Epidermal melanocyte (primary cell): Measurements from ENCODE around the gene DNM3.
"Not testable (repeated sequence)": the region's sequence is repeated elsewhere in the genome, so short reads cannot be mapped to it uniquely, and the experiment has no call there.

Experiments used
- DNase-seq: peaks from one replicate; pipeline ENCODE4 v3.0.0; 2011; ENCODE audit warnings: low spot score; ENCODE audit not compliant: insufficient read length

Gene DNM3

DNA sequence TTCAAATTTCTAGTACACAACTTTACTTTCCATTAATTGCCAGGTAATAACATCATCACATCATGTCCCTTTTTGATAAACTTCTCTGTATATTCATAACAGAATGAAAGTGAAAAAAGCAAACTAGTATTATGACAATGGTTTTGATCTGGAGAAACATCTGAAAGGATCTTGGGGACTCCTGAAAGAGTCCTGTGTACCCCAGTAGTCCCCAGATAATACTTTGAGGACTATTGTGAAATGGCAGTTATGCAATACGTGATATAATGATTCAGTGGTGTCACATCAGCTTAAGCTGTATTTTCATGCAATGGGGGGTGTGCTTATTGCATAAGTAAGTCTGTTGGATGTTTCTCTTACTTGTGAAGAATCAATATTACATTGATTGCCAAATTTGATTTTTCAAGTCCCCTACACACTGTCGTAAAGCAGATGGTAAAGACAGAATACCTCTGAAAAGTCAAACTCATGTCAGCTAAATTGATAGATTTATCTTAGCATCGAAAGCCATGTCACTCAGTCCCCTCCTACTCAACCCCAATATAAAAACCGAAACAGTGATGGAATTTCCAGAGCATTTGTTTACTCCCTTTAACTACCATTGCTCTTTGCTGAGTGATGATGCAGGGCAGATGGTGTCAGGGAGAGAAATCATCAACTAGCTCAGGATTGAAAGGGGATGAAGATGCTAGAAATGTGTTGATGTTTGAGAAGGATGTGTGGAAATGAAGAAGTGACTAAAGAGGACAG, 432.5 kb downstream of the DNM3 start:
- no peak for DNase-seq

DNA sequence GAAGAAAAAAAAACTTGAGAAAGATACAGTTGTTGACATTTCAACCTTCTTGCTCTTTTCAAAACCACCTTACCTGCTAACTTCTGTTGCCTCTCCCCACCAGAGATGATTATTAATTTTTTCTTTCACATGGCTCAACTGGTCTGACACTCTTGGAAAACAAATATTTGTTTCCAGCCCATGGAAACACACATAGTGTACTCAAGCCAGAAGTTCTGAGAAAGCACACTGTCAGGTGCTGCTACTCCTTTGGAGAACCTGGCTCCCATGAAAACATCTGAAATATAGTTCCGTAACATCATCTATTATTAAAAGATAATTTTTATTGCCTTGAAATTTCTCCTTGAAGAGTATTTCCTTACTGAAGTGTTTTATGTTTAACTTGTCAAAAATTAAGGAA, 434.2 kb downstream of the DNM3 start:
- DNase-seq = no peak

DNA sequence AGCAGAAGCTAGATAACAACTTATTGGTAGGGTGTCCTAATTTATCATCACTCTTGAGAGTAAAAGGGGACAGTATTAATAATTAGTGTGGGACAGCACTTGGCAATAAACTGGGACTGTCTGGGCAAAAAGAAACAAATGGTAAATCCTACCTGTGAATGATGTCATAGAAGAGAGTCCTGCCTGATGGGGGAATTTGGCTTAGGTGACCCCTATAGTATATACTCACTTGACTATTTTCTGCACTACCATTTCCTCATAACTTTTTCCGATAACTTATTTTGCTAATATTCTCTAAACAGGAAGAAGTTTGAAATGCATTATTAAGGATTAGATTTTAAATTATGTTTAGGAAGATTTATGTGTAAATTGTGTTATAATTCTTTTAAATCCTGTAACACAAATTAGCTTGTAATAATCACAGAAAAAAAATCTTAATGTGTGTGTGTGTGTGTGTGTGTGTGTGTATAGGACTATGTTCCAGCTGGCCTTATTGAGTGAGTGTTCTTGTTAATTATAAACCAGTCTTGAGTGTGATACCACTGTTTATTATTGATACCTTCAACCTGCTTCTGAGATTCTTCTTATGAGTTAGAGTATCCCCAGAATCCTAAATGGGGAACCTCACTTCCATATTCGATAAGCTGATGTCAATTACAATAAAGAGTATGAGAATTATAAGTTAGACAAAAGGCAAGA, 435.0 kb downstream of the DNM3 start:
- no peak for DNase-seq

DNA sequence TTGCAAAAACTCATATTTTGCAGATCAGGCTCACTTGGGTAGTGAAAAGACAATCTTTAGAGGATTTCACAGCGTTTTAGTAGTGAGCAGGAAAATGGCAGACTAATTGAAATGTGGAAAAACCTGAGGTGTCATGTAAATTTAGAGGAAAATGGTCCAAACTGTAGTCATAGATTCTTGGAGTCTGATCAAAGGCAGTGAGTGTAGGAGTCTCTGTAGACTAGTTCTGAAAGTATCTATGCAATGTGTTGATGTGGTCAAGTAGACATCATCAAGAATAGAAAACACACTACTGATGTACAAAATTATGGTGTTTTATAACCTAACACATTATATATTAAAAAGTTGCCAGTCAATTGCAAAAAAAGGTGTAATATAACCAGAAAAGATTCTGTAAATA, 436.0 kb downstream of the DNM3 start:
- no peak for DNase-seq

DNA sequence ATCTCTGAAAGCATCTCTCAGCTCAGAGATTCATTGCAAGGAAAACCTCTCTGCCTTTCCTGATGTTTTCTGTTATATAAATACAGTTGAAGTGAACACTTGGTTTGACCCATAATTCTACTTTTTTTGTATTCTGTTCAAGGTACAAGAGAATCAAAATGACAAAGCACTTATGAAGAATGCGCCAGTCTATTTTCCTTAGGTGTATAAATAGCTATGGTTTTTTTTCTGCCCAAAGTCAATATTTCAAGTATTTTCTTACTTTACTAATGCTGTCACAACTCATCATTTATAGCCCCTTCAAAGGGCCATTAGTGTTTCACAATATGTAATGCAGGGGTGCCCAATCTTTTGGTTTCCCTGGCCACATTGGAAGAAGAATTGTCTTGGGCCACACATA, 436.7 kb downstream of the DNM3 start:
- no peak for DNase-seq

DNA sequence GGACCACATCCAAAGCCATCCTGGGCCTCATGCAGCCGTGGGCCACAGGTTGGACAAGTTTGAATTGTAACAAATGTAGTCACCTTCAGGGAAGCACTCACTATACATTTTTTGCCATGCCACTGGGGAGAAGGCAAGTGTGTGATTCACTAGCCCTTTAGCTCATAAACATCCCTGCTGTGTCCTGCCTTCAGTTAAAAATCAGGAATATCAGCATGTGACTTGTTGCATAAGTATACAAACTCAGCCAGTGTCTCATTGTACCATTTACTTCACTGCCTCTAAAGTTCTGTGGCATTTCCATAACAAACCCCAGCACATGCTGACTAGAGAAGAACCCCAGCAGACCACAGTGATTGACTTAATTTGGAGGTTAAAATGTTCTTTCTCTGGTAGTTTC, 437.2 kb downstream of the DNM3 start:
- DNase-seq = no peak

DNA sequence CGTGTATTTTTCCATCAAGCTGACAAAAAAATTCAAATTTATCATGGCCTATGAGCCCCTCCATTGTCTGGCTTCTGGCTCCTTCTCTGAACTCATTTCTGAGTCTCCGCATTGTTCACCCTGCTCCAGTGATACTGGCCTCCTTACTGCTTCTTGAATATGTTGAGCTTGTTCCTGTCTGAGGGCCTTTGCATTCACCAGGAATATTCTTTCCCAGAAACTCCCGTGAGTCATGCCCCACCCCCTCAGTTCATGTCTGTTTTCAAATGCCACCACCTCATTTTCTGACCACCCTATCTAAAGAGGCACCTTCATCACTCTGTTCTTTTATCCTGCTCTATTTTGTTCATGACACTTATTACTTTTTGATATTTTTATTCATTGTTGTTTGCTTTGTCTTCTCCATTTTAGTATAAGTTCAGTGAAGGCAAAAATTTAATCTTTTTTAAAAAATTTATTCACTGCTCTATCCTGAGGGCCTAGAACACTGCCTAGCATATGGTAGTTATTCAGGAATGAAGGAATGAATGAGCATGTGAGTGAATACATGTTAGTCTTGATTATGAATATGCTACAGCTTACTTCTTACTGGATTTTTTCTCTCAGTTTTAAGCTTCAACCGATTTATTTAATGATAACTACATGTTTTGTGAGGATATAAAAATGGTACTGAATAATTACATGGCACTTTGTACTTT, 438.8 kb downstream of the DNM3 start:
- no peak for DNase-seq

DNA sequence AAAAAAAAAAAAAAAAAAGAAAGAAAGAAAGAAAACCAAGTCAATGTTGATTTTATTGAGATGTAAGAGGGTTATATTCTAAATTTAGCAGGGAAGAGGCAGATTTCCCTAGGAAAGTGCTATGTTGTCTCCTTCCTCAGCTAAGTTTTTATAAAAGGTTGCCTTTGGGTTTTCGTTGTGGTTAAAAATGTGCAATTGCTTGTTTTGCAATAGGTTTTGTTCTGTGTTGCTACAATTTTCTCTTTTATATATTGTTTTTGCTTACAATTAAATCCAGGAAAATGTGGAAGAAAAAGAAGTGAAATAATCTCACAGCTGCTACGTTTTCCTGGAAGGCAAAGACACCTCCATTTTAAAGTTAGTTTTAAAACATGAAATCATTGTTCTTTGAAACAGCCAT, 442.5 kb downstream of the DNM3 start:
- DNase-seq = no peak

DNA sequence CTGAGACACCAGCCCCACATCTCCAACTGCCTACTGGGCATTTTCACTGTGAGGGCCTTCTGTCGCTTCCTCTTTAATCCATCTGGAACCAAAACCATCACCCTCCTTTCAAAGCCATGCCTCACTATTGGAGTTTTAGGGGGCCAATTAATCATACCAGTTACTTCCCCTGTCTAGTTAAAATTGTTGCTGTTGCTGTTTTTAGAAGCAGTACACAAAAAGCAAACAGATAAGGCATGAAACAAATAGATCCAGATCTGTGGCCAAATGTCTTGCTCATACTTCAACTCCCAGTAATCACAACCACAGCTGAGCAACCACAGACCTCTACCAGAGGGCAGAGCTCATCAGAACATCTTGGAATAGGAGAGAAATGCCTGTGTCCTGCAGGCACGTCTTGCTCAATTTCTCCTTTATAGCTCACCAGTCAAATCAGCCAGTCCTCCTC, 445.4 kb downstream of the DNM3 start:
- no peak for DNase-seq

DNA sequence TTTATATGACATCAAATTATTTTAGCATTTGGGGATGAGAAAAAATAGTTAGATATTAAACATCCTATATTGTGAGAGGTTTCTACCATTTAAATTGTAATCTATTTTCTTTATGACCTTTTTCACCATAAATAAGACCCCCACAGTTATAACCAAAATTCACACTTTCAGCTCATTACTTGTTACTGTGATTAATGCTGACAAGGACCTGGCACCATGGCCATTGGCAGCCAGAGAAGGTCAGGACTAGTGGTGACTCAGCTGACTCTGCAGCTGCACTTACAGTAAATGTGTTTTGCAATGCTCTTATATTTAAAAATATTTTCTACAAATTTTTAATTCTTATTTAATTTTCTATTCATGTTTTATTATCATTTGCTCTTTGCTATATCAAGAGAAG, 445.9 kb downstream of the DNM3 start:
- no peak for DNase-seq

DNA sequence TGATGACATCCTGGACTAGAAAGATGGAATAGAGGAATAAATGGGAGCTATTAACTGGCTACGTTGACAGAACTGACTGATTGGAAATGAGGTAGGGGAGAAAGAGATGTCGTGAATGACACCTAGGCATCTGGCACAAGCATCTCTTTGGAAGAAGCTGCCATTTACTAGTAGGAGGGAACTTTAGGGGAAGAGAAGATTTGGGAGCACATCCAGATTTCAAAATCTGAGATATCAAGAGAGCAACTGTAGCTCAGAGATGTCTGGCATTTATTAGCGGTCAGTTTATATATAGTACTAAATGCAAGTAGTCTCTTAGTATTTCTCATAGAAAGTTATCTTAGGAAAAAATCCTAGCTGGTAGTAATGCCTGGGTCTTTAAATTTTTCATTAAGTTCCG, 447.3 kb downstream of the DNM3 start:
- DNase-seq = no peak

DNA sequence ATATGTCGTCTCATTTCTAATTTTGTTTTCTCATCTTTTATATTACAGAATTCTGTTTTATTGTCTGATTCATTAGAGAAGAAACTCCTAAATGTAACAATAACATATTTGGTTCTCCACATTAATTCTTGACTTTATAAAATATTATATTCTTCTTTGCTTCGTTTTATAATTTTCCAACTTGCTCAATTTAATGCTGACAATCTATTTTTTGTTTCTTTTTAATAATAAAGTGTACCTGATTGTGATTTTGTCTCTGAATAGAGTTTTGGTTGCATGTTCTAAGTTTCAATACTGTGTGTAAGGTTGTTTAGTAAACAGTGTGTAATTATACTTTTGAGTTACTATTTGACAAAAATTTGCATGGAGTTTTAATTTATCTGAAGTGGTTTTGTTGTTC, 448.1 kb downstream of the DNM3 start:
- no peak for DNase-seq

DNA sequence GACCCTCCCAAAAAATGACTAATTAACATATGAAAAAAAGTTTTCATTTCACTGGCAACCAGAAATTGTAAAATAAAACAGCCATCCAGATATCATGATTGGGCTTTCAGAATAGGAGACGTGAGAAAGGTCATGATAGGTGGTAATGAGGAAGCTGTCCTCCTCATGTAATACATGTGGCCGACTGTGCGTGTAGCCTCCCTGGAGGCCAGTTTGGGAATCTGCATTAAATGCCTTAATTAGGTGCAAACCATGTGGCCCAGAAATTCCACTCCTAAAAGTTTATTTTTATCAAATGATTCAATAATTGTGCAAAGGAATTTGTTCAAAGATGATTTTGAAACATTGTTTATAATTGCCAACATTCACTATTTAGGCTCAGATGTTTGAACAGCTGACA, 451.5 kb downstream of the DNM3 start:
- no peak for DNase-seq

DNA sequence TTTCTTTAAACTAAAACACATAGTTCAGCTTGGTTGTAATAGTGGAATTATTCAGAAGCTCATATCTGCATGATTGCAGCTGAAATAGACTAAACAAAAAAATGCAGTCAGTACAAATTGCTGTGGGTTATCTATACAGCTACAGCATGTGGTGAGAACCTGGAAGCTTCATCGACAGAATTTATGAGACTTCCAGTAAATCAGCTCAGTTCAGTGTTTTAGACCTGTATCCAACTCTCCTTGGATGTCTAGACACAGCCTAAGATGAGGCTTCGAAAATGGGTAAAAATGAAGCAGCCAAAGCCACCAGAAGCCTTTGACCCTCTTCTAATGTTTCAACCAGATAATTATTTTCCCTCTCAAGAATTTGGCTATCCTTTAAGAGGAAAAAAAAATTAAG, 452.1 kb downstream of the DNM3 start:
- DNase-seq = no peak

DNA sequence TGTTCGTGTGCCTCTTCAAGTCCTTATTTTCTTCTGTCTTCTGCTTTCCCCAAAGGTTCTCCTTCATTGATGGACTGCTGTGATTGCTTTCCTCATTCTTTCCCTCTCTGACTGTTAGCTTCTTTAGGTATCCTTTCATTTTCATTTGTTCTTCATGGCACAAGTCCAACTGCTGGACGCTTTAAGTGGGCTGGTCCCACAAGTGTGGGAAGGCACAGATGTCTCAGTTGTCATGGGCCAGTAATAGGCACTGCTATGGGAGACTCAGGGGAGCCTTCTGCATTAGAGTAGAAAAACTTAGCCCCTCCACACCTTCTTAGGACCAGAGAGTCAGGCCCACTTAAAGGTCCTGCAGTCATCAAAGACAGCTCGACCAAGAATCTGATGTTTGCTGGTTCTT, 456.8 kb downstream of the DNM3 start:
- no peak for DNase-seq

DNA sequence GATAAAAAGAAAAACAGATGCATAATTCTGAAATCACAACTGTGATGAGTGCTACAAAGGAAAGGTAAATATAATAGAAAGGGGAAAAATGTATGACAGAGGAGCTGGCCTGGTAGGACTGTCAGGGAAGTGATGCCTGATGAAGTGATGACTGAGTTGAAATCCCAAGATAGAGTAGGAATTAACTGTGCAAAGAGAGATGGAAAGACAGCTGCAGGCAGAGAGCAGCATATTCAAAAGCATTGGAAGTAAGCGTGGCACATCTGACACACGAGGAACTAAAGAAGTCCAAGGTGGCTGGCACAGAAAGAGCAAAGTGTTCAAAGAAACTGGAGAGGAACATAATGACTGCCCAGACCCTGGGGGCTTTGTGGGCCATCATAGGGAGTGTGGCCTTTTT, 457.6 kb downstream of the DNM3 start:
- no peak for DNase-seq

DNA sequence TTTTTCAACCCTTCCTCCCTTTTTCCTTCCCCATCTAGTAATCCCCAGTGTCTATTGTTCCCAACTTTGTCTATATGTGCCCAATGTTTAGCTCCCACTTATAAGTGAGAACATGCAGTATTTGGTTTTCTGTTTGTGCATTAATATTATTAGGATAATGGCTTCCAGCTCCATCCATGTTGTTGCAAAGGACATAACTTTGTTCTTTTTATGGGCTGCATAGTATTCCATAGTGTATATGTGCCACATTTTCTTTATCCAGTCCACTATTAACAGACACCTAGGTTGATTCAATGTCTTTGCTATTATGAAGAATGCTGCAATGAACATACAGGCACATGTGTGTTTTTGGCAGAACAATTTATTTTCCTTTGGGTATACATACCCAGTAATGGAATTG, 458.2 kb downstream of the DNM3 start:
- DNase-seq = no peak

DNA sequence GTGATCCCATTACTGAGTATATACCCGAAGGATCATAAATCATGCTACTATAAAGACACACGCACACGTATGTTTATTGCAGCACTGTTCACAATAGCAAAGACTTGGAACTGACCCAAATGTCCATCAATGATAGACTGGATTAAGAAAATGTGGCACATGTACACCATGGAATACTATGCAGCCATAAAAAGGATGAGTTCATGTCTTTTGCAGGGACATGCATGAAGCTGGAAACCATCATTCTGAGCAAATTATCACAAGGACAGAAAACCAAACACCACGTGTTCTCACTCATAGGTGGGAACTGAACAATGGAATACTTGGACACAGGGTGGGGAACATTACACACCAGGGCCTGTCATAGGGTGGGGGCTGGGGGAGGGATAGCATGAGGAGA, 466.2 kb downstream of the DNM3 start:
- not testable (repeated sequence) for DNase-seq

DNA sequence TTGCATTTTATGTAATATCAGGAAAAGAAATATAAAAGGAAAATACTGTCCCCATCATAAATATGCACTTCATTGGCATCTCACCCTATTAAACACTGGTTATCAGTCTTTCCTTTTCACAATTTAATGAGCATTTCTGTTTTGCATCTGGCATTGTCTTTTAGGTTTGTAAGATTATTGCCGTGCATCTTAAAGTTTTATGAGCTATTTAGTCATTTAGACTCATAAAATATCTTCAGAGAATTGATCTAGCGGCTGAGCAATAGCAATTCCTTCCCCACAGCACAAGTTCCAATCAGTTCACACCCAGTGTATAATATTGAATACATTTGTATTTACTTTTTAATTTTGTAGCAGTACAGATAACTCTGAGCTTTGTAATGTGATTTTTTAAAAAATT, 466.8 kb downstream of the DNM3 start:
- DNase-seq = no peak

DNA sequence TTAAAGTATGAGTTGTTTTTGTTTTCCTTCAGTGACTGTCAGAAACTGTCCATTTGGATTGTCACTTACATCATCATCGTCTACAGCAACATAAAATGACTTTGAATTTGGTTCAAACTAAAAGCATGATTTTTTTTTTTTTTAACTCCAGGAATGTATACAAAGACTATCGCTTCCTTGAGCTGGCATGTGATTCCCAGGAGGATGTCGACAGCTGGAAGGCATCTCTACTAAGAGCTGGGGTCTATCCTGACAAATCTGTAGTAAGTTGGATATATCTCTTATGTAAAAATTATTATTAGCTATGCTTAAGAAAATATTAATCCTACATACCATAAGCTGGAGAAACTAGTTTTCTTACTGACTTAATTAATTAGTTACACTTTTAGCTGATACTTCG, 467.3 kb downstream of the DNM3 start:
- DNase-seq = no peak

DNA sequence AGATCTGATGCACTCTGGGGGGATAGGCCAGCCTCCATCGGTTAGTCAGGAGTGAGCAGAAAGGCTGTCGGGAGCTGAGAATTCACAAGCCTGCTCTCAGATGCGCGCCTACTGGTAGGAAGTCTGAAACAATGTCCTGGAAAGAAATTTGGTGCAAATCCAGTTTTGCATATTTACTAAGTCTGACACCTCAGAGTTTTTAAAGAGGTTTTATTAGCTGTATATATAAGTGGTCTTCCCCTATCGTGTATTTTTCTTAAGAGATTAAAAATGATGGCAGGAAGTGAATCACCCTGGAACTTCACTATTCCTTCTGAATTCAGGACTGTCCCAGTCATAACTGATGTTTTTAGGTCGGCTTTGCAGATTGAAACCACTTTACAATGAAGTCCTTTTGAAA, 479.4 kb downstream of the DNM3 start:
- no peak for DNase-seq

DNA sequence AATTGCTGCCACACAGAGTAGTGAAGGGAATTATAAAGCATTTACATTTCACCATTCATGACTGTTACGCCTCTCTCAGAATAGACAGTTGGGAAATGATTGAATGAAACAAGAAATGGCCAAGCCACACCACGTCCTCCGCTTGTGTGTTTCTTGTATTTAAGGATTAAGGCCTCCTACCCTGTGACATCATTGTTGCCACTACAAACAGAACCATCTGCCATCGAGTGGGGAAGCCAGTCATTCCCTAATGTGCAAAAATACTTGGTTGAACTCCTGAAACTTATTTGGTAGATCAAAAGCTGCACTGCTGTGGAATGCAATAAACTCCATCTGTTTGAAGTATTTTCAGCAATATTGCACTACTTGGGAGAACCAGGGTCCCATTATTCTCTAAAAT, 480.2 kb downstream of the DNM3 start:
- no peak for DNase-seq
